Dendritic cell treated with granulocyte-macrophage colony-stimulating factor and Interleukin-4, amounts not matched to agents 40 ng/mL and 50 ng/mL, for 4 days (primary cell): ENCODE data around the gene MAGEB5.
"Not testable (repeated sequence)": the region's sequence is repeated elsewhere in the genome, so short reads cannot be mapped to it uniquely, and the experiment has no call there.

Source experiments
- H3K27ac Mint-ChIP-seq: one replicate; pipeline ENCODE4 v1.8.0; 2022; ENCODE audit warnings: mild to moderate bottlenecking, mixed read lengths
- H3K27me3 Mint-ChIP-seq: one replicate; pipeline ENCODE4 v1.8.0; 2022; ENCODE audit warnings: mild to moderate bottlenecking, mixed read lengths
- H3K36me3 Mint-ChIP-seq: one replicate; pipeline ENCODE4 v1.8.0; 2022; ENCODE audit warnings: low read depth, mixed read lengths
- H3K4me1 Mint-ChIP-seq: one replicate; pipeline ENCODE4 v1.8.0; 2022; ENCODE audit warnings: low read depth, mixed read lengths
- H3K4me3 Mint-ChIP-seq: one replicate; pipeline ENCODE4 v1.8.0; 2022; ENCODE audit warnings: mild to moderate bottlenecking, moderate library complexity, mixed read lengths
- H3K9me3 Mint-ChIP-seq: one replicate; pipeline ENCODE4 v1.8.0; 2022; ENCODE audit warnings: mixed read lengths
- intact Hi-C: fragments of 100-400 bp; cut with micrococcal nuclease; formaldehyde crosslinking; loops from one replicate; pipeline ENCODE4 v1.15.0; 2022

MAGEB5 gene

GRCh38 chrX:26215869-26216268 lies at the start of gene MAGEB5:
Gene MAGEB5 (plus strand): TSS chrX:26216169. CDS start chrX:26217302, 1,133 bp downstream.
- Mint-ChIP-seq H3K4me1 (no peaks in the 10 kb centered on the region), H3K4me3 (no peak within 1 kb of the TSS), H3K36me3 (no peaks in the 10 kb centered on the region), H3K27me3 (no peaks in the 10 kb centered on the region), H3K9me3 (peaks cover 23% of the 10 kb centered on the region), H3K27ac (no peak within 1 kb of the TSS)
- intact Hi-C loops, result no loop called here

- H3K4me3 Mint-ChIP-seq, result no peak within 1 kb of the TSS
- H3K36me3 Mint-ChIP-seq, result no peaks in the 10 kb centered on the region
- no peak within 1 kb of the TSS for H3K27ac Mint-ChIP-seq
- intact Hi-C loops, result no loop called here
- H3K9me3 Mint-ChIP-seq, result peaks cover 16% of the 10 kb centered on the region
- H3K27me3 Mint-ChIP-seq, result no peaks in the 10 kb centered on the region
- H3K4me1 Mint-ChIP-seq, result no peaks in the 10 kb centered on the region
Observed at GRCh38 chrX:26192204-26192603, 23.8 kb upstream of the MAGEB5 start, which contains the start of gene MAGEB6. Gene MAGEB6 (plus strand): TSS chrX:26192440. CDS start chrX:26193847, 1,407 bp downstream.

GRCh38 chrX:26203561-26203960 lies 12.4 kb upstream of the MAGEB5 start:
- Mint-ChIP-seq H3K9me3 (peaks cover 9% of the 10 kb centered on the region), H3K27me3 (no peaks in the 10 kb centered on the region), H3K4me3 (no peak overlapping the region), H3K27ac (no peak overlapping the region), H3K4me1 (no peaks in the 10 kb centered on the region), H3K36me3 (no peaks in the 10 kb centered on the region)
- intact Hi-C loops, result no loop called here

- H3K27ac Mint-ChIP-seq, H3K27me3 Mint-ChIP-seq, H3K36me3 Mint-ChIP-seq, H3K4me1 Mint-ChIP-seq, H3K9me3 Mint-ChIP-seq, intact Hi-C loops, H3K4me3 Mint-ChIP-seq: not testable (repeated sequence)
Observed at GRCh38 chrX:26204717-26205116, 11.3 kb upstream of the MAGEB5 start.

- Mint-ChIP-seq H3K9me3 (peaks cover 9% of the 10 kb centered on the region), H3K4me3 (no peak overlapping the region), H3K36me3 (no peaks in the 10 kb centered on the region), H3K27me3 (no peaks in the 10 kb centered on the region), H3K4me1 (no peaks in the 10 kb centered on the region), H3K27ac (no peak overlapping the region)
- intact Hi-C loops, result no loop called here
Observed at GRCh38 chrX:26208012-26208411, 8.0 kb upstream of the MAGEB5 start.

GRCh38 chrX:26219351-26219750 lies 3.4 kb downstream of the MAGEB5 start:
- H3K4me1 Mint-ChIP-seq, result no peaks in the 10 kb centered on the region
- no peaks in the 10 kb centered on the region for H3K27me3 Mint-ChIP-seq
- H3K9me3 Mint-ChIP-seq, result peaks cover 33% of the 10 kb centered on the region
- H3K4me3 Mint-ChIP-seq, result no peak overlapping the region
- no peak overlapping the region for H3K27ac Mint-ChIP-seq
- intact Hi-C loops, result no loop called here
- no peaks in the 10 kb centered on the region for H3K36me3 Mint-ChIP-seq

GRCh38 chrX:26234177-26234576 lies 18.2 kb downstream of the MAGEB5 start:
- Mint-ChIP-seq H3K27ac (no peak overlapping the region), H3K4me3 (no peak overlapping the region), H3K9me3 (peaks cover 33% of the 10 kb centered on the region), H3K36me3 (no peaks in the 10 kb centered on the region), H3K27me3 (no peaks in the 10 kb centered on the region), H3K4me1 (no peaks in the 10 kb centered on the region)
- intact Hi-C loops, result no loop called here

GRCh38 chrX:26253526-26253925 lies 37.6 kb downstream of the MAGEB5 start:
- Mint-ChIP-seq H3K9me3 (no peaks in the 10 kb centered on the region), H3K27me3 (no peaks in the 10 kb centered on the region), H3K4me3 (no peak overlapping the region), H3K36me3 (no peaks in the 10 kb centered on the region), H3K4me1 (no peaks in the 10 kb centered on the region), H3K27ac (no peak overlapping the region)
- intact Hi-C loops, result no loop called here

GRCh38 chrX:26254436-26254835 lies 38.5 kb downstream of the MAGEB5 start:
- no peaks in the 10 kb centered on the region for H3K4me1 Mint-ChIP-seq
- H3K9me3 Mint-ChIP-seq, result no peaks in the 10 kb centered on the region
- no peaks in the 10 kb centered on the region for H3K27me3 Mint-ChIP-seq
- H3K27ac Mint-ChIP-seq, result no peak overlapping the region
- no peaks in the 10 kb centered on the region for H3K36me3 Mint-ChIP-seq
- intact Hi-C loops, result no loop called here
- H3K4me3 Mint-ChIP-seq, result no peak overlapping the region

GRCh38 chrX:26262121-26262523 lies 46.2 kb downstream of the MAGEB5 start:
- no peaks in the 10 kb centered on the region for H3K36me3 Mint-ChIP-seq
- no peaks in the 10 kb centered on the region for H3K27me3 Mint-ChIP-seq
- H3K4me1 Mint-ChIP-seq, result no peaks in the 10 kb centered on the region
- intact Hi-C loops, result no loop called here
- H3K4me3 Mint-ChIP-seq, result no peak overlapping the region
- H3K9me3 Mint-ChIP-seq, result no peaks in the 10 kb centered on the region
- no peak overlapping the region for H3K27ac Mint-ChIP-seq
